Lower lobe of right lung (tissue), 2 donors: ENCODE measurements around the gene CYB5B. TPM values are rescaled to one million over a fixed set of nuclear protein-coding genes. Genes with fewer than 3 reads are reported as not detected.

Source experiments
- ATAC-seq, 2 donors: fragments of 200-7000 bp; cut with Tn5 transposase; one replicate each; pipeline ENCODE4 v1.9.1; 2020 to 2022; ENCODE audit warnings: mild to moderate bottlenecking in 2 of 2, moderate library complexity in 2 of 2
- DNase-seq: peaks from one replicate; pipeline ENCODE4 v3.0.0-alpha.2; 2020
- H3K27ac ChIP-seq: fragments of 200-600 bp; one replicate; pipeline ENCODE4 v1.8.0; 2022
- H3K27me3 ChIP-seq: fragments of 200-600 bp; one replicate; pipeline ENCODE4 v1.8.0; 2022; ENCODE audit warnings: low read depth
- H3K36me3 ChIP-seq: fragments of 200-600 bp; one replicate; pipeline ENCODE4 v1.8.0; 2022; ENCODE audit warnings: mild to moderate bottlenecking
- H3K4me1 ChIP-seq: fragments of 200-600 bp; one replicate; pipeline ENCODE4 v1.8.0; 2022
- H3K4me3 ChIP-seq: fragments of 200-600 bp; one replicate; pipeline ENCODE4 v1.8.0; 2022; ENCODE audit warnings: mild to moderate bottlenecking
- H3K9me3 ChIP-seq: fragments of 200-600 bp; one replicate; pipeline ENCODE4 v1.8.0; 2022
- intact Hi-C: fragments of 100-400 bp; cut with DNase I; formaldehyde crosslinking; loops from one replicate; pipeline ENCODE4 v1.11.0; 2022
- total RNA-seq: library from RNA; stranded (reverse); fragmentation: NEBNext Ultra II Directional; extraction: Animal tissue kit (Norgen Biotek cat#: 25700); gene quantifications from one replicate; pipeline ENCODE4 v1.2.1, GENCODE V29; 2021
- TF ChIP-seq, protein P1 (sequence below): fragments of 200-600 bp; IDR thresholded peaks from one replicate; pipeline ENCODE4 v1.8.0; 2022; ENCODE audit warnings: antibody characterized with exemption, mild to moderate bottlenecking
- donor health status: DM: no; HTN: yes; CAD: no; lungs with severe emphysema.

The CYB5B gene
- total RNA-seq, 1 donor from 2014 or later = 78.2 TPM

DNA sequence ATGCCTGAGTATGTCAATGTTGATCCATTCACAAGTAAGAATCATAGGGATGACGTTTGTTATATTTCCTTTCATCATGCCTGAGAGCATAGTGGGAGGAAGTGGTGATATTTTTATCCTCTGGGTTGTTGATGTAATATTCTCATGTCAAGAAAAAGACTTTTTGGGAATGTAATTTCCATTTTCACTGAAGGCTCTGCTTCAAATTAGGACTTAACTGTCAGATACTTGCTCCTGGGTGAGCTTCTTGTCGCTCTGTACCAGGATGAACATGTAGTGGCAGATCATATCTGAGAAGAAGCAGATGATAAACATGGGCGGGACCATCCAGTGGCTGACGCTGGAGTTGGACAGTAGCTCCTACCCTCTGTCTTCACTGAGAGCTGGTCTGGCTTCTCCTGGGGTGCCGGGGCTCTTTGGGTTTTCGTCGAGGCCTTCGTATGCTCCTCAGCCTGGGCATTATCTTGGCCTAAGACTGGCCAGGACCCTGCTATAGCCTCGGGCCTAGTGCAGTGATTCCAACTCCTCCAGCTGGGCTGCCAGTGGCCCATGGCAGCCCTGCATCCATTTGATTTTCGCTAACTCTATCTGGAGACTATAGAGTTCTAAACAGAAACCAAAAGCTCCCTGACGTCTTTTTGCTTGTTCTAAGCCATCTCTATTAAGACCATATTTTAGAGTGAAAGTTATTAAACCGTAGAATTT lies 19.7 kb downstream of the CYB5B start:
- Histone ChIP-seq H3K27me3 (no peaks in the 10 kb centered on the region), H3K9me3 (no peaks in the 10 kb centered on the region), H3K4me1 (peaks cover 55% of the 10 kb centered on the region), H3K4me3 (peak overlapping the region; percentile 13), H3K36me3 (peaks cover 17% of the 10 kb centered on the region), H3K27ac (peak overlapping the region; percentile 86)
- ATAC-seq (peak; percentile 56 to 61), DNase-seq (no peak)
- intact Hi-C loops = no loop called here
- TF ChIP-seq, protein P1, sequence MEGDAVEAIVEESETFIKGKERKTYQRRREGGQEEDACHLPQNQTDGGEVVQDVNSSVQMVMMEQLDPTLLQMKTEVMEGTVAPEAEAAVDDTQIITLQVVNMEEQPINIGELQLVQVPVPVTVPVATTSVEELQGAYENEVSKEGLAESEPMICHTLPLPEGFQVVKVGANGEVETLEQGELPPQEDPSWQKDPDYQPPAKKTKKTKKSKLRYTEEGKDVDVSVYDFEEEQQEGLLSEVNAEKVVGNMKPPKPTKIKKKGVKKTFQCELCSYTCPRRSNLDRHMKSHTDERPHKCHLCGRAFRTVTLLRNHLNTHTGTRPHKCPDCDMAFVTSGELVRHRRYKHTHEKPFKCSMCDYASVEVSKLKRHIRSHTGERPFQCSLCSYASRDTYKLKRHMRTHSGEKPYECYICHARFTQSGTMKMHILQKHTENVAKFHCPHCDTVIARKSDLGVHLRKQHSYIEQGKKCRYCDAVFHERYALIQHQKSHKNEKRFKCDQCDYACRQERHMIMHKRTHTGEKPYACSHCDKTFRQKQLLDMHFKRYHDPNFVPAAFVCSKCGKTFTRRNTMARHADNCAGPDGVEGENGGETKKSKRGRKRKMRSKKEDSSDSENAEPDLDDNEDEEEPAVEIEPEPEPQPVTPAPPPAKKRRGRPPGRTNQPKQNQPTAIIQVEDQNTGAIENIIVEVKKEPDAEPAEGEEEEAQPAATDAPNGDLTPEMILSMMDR = no peak

DNA sequence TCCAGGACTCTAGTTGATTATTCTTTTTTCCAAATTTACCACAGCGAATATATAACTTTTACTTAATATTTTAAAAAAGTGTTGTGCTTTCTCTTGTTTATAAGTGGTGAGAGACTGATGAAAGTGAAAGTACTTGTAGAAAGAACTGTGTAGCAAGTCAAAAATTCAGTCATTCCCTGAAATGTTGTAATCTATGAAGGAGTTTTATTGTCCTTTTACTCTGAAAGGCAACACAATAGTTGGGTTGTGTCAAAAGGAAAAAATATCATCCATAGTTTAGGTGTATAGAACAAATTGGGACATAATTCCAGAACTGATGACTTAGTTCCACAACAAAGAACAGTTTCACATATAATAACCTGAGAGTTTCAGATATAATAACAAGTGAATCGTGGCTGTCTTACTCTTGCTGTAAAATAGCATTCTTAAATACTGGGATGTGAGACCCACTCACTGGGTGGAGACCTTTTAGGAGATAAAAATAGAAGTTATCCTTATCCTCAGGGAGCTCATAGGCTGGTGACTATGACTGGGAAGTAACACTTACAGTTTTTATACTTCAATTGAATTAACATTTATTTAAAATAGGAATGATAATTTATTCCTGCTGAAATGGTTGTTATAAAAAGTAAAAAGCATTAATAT lies 20.6 kb downstream of the CYB5B start:
- no peaks in the 10 kb centered on the region for H3K9me3 ChIP-seq
- H3K27me3 ChIP-seq = no peaks in the 10 kb centered on the region
- H3K27ac ChIP-seq = peak overlapping the region; percentile 86
- H3K4me3 ChIP-seq = peak overlapping the region; percentile 13
- H3K4me1 ChIP-seq = peaks cover 63% of the 10 kb centered on the region
- TF ChIP-seq, protein P1 = no peak
- intact Hi-C loops = no loop called here
- ATAC-seq = no peak
- peaks cover 10% of the 10 kb centered on the region for H3K36me3 ChIP-seq
- no peak for DNase-seq

DNA sequence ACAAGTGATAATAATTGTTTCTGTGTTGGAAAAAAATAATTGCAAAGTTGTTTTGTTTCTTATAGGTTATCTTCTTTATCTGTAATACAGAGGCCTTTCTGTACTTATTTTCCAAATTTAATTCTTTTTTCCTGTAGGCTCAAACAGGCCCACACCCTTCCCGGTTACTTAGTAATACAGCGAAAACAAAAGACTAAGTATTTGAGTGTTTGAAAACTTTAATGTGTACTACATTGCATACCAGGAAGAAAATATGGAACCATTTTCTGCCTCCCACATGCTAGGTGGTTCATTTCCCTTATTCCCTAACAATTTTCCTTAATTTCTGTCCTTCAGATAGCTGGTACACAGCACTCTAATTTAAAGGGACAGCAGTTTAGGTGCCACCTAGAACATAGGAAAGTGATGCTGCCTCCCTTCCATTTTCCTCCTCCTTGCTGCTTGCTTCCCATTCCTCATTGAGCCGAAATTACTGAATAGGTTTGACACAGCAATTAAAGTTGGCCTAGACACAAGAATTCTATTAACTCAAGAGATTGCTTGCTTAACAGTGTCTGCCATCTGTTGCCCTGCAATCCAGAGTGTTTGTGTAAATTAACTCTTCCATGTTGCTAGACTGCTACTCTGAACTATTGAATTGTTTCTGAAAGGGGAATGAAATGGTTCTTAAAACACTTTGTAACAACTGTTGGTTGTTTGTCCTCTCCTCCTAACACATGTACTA lies 24.2 kb downstream of the CYB5B start:
- TF ChIP-seq, protein P1 = no peak
- DNase-seq = no peak
- Histone ChIP-seq H3K27ac (peak overlapping the region; percentile 63), H3K27me3 (no peaks in the 10 kb centered on the region), H3K4me3 (no peak overlapping the region), H3K9me3 (no peaks in the 10 kb centered on the region), H3K36me3 (peaks cover 10% of the 10 kb centered on the region), H3K4me1 (peaks cover 49% of the 10 kb centered on the region)
- peak; percentile 88 to 90 for ATAC-seq
- intact Hi-C loops = no loop called here

DNA sequence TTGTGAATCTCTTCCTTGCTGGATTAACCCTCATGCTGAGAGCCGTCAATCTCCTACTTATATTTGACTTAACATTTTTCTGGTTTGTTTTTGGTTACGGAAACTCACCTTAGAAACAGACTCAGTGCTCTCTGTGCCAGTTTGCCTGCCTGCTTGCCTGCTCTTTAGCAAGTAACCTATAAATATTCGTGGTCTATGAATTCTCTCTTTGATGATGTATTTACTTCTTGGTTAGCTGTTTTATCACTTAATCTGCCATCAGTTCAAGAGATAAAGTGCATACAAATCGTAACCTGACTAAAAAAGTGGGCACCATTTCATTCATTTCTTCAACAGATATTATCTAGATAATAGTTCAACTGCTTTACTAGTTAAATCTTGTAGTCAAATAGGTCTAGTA lies 26.7 kb downstream of the CYB5B start:
- Histone ChIP-seq H3K27me3 (no peaks in the 10 kb centered on the region), H3K4me3 (no peak overlapping the region), H3K4me1 (peaks cover 26% of the 10 kb centered on the region), H3K36me3 (peaks cover 18% of the 10 kb centered on the region), H3K27ac (no peak overlapping the region), H3K9me3 (no peaks in the 10 kb centered on the region)
- ATAC-seq (peak in 1 of 2 donors; percentile 41), DNase-seq (no peak)
- TF ChIP-seq, protein P1 = no peak
- intact Hi-C loops = no loop called here

DNA sequence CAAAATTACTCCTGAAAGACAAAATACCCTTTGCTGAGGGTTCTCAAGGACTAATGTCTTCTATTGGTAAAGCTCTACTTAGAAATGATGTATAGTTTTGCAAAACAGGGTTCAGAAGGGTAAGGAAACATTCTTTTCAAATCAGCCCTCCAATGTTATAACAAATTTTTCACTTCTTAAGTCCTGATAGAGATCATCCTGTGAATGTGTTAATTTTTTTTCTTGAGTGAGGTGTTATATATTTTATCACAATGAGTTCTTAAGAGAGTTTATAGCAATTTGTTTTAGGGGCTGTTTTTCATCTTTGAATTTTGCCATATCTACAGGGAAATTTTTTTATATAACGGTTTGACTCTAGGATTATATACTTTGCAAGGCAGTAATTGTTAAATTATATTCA lies 29.5 kb downstream of the CYB5B start:
- intact Hi-C loops = no loop called here
- no peaks in the 10 kb centered on the region for H3K9me3 ChIP-seq

More for the DNA sequence above, 29.5 kb downstream of the CYB5B start:
- no peak for DNase-seq
- Histone ChIP-seq H3K4me1 (peaks cover 9% of the 10 kb centered on the region), H3K4me3 (no peak overlapping the region), H3K27me3 (no peaks in the 10 kb centered on the region), H3K36me3 (peaks cover 16% of the 10 kb centered on the region), H3K27ac (no peak overlapping the region)
- no peak for ATAC-seq
- TF ChIP-seq, protein P1 = no peak
